Effector memory CD4-positive, alpha-beta T cell (primary cell): ENCODE data around the gene CDH4.

Experiments
- DNase-seq, 3 donors: peaks; one replicate each; pipeline ENCODE4 v3.0.0-alpha.2; 2020
- H3K27ac ChIP-seq: 2 replicates; pipeline ENCODE4 v1.7.0; 2013; ENCODE audit warnings: mild to moderate bottlenecking, low read length, moderate library complexity; ENCODE audit not compliant: insufficient read depth, poor library complexity, severe bottlenecking
- H3K27me3 ChIP-seq: replicated peaks from 2 replicates; pipeline ENCODE4 v1.7.0; 2013; ENCODE audit warnings: mild to moderate bottlenecking, low read length; ENCODE audit not compliant: insufficient read depth, control insufficient read depth, poor library complexity, severe bottlenecking
- H3K36me3 ChIP-seq: 2 replicates; pipeline ENCODE4 v1.7.0; 2013; ENCODE audit warnings: mild to moderate bottlenecking, low read length, moderate library complexity; ENCODE audit not compliant: control insufficient read depth, insufficient read depth
- H3K4me1 ChIP-seq: 2 replicates; pipeline ENCODE4 v1.7.0; 2013; ENCODE audit warnings: low read length, mild to moderate bottlenecking; ENCODE audit not compliant: control insufficient read depth, insufficient read depth, poor library complexity, severe bottlenecking
- H3K4me3 ChIP-seq: 2 replicates; pipeline ENCODE4 v1.7.0; 2013; ENCODE audit warnings: low read length, low read depth, mild to moderate bottlenecking; ENCODE audit not compliant: insufficient read depth, poor library complexity, severe bottlenecking
- H3K9me3 ChIP-seq: 2 replicates; pipeline ENCODE4 v1.7.0; 2013; ENCODE audit warnings: mild to moderate bottlenecking, low read length, moderate library complexity; ENCODE audit not compliant: control insufficient read depth

CDH4 gene

DNA sequence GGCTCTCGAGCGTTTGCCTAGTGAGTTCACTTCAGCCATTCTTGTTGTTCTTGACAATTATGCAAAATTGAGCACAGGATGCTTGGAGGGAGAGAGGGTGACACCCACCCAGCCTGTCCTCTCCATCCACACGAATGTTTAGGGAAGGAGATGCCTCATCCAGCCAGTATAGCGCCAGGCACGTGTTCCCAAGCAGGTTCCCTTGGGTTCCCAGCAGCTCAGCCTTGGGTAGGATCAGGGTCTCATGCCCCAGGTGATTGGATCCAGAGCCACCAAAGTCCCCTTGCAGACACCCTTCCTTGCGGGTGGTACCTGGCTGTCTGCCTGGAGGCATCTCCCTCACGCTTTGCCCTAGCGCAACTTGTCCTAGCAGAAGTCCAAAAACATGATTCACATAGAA, 394.9 kb downstream of the CDH4 start:
- H3K4me3 ChIP-seq = no peak overlapping the region
- no peaks in the 10 kb centered on the region for H3K4me1 ChIP-seq
- no peak for DNase-seq
- no peaks in the 10 kb centered on the region for H3K27me3 ChIP-seq
- H3K36me3 ChIP-seq = no peaks in the 10 kb centered on the region
- no peaks in the 10 kb centered on the region for H3K9me3 ChIP-seq
- no peak overlapping the region for H3K27ac ChIP-seq

DNA sequence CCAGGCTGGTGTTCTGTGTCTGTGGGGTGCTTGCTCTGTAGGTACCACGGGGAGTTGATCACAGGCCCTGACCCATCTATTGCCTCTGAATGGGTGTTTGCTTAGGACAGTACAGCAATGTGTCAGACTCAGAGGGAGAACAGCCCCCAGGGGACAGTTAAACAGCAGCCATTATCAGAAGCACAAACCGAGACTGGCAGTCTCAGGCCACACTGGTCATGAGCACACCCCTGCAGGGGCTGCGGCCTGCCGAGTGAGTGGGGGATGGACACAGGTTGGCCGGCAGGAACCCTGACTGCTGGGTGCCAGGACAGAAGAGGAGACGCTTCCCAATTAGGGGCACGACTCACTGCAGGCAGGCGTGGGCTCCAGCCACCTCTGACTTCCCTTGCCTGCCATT, 395.6 kb downstream of the CDH4 start:
- no peaks in the 10 kb centered on the region for H3K36me3 ChIP-seq
- no peaks in the 10 kb centered on the region for H3K27me3 ChIP-seq
- H3K9me3 ChIP-seq = no peaks in the 10 kb centered on the region
- no peak overlapping the region for H3K27ac ChIP-seq
- DNase-seq = no peak
- no peak overlapping the region for H3K4me3 ChIP-seq
- no peaks in the 10 kb centered on the region for H3K4me1 ChIP-seq

DNA sequence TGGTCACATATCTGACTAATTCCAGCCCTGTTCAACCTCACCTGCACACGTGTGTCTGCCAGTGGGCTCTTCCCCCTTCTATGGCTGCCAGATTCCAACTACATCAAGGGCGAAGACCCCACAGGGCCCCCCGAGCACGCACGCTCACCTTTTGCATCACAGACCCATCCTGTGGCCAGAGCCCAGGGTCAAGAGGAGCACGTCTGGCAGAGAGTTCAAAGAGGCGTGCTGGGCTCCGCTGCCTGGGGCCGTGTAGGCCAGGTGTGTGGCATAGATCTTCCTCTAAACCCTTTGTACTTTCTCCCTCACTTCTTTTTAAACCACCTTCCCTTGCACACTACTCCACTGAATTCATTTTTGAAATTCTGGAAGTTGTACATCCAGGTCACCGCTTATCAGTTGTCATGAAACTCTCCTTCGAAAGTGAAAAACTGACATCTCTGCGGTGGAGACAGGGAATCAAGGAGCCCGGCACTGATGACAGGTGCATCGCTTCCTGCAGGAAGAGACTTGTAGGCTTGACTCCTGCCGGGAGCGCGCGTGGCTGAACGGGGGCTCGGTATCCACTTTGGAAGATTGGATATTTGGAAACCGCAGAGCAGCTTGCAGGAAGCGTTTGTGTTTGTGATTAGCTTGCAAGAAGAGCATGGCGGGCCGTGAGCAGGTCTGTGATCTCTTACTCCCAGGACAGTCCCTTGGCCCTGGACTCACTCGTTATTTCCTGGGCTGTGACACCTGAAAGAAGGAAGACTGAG, 397.2 kb downstream of the CDH4 start:
- H3K36me3 ChIP-seq = no peaks in the 10 kb centered on the region
- DNase-seq = no peak
- no peak overlapping the region for H3K27ac ChIP-seq
- no peaks in the 10 kb centered on the region for H3K9me3 ChIP-seq
- H3K4me3 ChIP-seq = no peak overlapping the region
- no peaks in the 10 kb centered on the region for H3K27me3 ChIP-seq
- H3K4me1 ChIP-seq = no peaks in the 10 kb centered on the region

DNA sequence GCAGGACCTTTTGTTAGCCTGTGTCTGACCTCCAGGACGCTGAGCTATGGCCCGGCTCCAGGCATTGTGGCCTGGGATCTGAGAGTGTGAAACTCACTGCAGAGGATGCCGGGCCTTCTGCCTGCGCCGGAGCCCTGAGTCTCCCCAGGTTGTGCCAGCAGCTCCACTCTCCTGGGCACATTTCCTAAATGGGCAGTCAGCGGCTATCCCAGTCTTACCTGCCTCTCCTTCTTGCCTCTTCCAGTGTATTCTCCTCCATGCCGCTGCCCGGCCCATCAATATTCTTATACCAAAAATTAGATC, 397.8 kb downstream of the CDH4 start:
- no peak for DNase-seq
- no peaks in the 10 kb centered on the region for H3K27me3 ChIP-seq
- H3K4me3 ChIP-seq = no peak overlapping the region
- H3K36me3 ChIP-seq = no peaks in the 10 kb centered on the region
- no peaks in the 10 kb centered on the region for H3K9me3 ChIP-seq
- H3K4me1 ChIP-seq = no peaks in the 10 kb centered on the region
- no peak overlapping the region for H3K27ac ChIP-seq

DNA sequence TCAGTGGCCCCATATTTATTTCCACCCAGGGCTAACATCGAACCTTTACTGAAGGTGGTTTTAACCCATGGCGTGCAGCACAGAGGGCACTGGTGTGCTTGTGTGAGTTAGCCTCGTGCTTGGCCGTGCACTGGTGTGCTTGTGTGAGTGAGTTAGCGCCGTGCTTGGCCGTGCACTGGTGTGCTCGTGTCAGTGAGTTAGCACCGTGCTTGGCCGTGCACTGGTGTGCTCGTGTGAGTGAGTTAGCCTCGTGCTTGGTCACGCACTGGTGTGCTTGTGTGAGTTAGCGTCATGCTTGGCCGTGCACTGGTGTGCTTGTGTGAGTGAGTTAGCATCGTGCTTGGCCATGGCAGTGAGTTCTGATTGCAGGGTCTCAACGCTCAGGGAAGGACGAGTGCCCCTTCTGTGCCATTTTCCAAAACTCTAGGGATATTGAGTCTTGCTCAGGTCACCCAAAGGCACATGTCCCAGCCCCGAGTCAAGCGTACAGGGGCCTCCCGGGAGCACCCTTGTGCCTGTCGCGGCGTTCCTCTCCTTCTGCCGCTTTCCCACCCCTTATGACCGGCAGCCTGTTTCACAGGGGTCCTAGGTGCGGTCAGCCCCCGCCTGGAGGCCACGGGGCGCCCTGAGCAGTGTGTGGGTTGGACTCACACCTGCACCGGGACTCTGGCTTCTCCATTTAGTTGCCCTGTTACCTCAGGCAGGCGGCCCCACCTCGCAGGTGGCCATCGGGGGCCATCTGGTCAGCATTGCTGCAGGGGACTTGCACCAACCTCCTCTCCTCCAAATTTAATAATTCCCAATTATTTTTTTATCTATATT, 399.1 kb downstream of the CDH4 start:
- no peaks in the 10 kb centered on the region for H3K4me1 ChIP-seq
- no peak for DNase-seq
- H3K27ac ChIP-seq = no peak overlapping the region
- no peaks in the 10 kb centered on the region for H3K27me3 ChIP-seq
- H3K36me3 ChIP-seq = no peaks in the 10 kb centered on the region
- no peak overlapping the region for H3K4me3 ChIP-seq
- no peaks in the 10 kb centered on the region for H3K9me3 ChIP-seq

DNA sequence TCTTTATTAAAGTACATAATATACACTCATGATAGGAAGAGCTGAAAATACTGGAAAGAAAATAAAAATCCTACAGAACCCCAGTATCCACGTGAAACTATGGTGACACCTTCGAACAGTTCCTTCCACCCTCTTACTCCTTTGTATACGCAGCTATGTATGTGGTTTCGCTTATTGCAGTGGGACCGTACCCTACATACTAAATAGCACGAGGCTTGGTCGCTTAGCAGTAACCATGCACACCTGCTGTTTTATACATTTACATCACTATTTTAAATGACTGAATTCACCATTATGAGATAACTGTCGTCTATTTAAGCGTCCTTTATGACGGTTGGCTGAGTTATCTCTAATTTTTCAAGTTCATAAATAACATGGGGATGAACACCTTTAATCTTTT, 400.1 kb downstream of the CDH4 start:
- H3K27ac ChIP-seq = no peak overlapping the region
- no peaks in the 10 kb centered on the region for H3K4me1 ChIP-seq
- no peak for DNase-seq
- no peaks in the 10 kb centered on the region for H3K9me3 ChIP-seq
- H3K4me3 ChIP-seq = no peak overlapping the region
- H3K27me3 ChIP-seq = no peaks in the 10 kb centered on the region
- H3K36me3 ChIP-seq = no peaks in the 10 kb centered on the region

DNA sequence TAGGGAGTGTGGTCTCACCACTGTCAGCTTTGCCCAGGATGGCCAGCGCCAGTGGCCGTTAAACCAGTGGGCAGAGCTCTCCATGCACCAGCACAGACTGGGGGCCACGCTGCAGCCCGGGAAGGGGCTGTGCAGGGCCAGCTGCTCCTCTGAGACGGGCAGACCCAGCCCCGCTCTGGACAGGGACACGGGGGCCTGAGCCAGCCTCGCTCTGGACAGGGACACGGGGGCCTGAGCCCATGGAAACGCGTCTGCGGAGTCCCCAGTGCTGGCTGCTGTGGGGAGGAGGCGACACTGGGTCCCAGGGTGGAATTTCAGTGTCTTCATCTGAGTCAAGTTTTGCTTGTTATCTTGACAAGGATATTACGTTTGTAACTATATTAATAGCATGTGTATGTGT, 402.7 kb downstream of the CDH4 start:
- Histone ChIP-seq H3K36me3 (no peaks in the 10 kb centered on the region), H3K27ac (no peak overlapping the region), H3K27me3 (no peaks in the 10 kb centered on the region), H3K9me3 (no peaks in the 10 kb centered on the region), H3K4me1 (no peaks in the 10 kb centered on the region), H3K4me3 (no peak overlapping the region)
- no peak for DNase-seq

DNA sequence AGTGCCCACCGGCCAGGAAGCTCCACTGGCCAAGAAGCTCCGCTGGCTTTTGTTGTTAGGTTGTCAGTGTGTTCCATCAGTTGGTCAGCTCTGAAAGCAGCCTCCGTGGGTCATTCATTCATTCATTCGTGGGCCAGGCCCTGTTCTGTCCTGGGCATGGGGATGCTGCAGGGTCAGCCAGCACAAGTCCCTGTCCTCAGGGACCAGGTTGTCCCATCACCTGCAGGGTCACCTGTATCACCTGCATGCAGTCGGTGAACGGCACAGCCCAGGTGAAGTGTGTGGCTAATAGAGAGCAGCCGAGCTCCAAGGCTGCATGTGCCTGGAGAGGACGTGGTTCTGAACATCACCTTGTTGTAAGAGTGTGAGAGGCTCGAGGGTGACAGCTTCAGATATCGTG, 403.5 kb downstream of the CDH4 start:
- H3K27me3 ChIP-seq = no peaks in the 10 kb centered on the region
- H3K9me3 ChIP-seq = no peaks in the 10 kb centered on the region
- no peak overlapping the region for H3K4me3 ChIP-seq
- no peaks in the 10 kb centered on the region for H3K4me1 ChIP-seq
- H3K36me3 ChIP-seq = no peaks in the 10 kb centered on the region
- no peak for DNase-seq
- no peak overlapping the region for H3K27ac ChIP-seq

DNA sequence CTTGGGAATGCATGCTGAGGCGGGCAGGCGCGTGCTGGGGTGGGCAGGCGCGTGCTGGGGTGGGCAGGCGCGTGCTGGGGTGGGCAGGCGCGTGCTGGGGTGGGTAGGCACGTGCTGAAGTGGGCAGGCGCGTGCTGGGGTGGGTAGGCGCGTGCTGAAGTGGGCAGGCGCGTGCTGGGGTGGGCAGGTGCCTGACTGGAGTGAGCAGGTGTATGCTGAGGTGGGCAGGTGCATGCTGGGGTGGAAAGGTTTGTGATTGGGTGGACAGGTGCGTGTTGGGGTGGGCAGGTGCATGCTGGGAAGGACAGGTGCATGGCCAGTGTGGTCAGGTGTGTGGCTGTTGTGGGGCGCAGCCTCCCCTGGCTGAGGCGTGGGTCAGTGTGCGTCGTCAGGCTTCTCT, 404.1 kb downstream of the CDH4 start:
- H3K9me3 ChIP-seq = no peaks in the 10 kb centered on the region
- H3K4me3 ChIP-seq = no peak overlapping the region
- H3K4me1 ChIP-seq = no peaks in the 10 kb centered on the region
- H3K27me3 ChIP-seq = no peaks in the 10 kb centered on the region
- no peak overlapping the region for H3K27ac ChIP-seq
- H3K36me3 ChIP-seq = no peaks in the 10 kb centered on the region
- no peak for DNase-seq

DNA sequence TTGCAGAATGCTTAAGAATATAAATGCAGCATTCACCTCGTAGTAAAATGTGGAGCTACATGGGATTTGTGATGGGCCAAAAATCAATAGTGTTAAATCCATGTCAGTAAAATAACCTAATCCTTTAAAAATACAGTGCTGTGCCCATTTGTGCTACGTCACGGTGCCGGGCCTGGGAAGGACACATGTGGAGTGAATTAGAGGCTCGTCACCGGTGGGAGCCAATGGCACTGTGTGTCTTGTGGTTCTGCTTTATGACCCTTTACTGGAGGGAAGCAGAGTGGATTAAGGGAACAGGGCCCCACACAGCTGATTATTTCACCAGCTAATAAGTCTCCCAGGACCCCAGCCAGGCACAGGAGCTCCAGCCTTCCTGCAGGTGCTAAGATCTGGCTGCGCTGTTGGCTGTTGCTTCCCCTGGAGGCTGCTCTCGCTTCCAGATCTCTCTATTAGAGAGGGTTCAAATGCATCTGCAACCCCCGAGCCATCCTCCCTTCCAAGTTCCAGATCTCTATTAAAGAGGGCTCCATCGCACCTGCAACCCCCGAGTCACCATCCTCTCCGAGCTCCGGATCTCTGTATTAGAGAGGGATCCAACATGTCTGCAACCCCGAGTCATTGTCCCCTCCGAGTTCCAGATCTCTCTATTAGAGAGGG, 405.8 kb downstream of the CDH4 start:
- DNase-seq = no peak
- no peaks in the 10 kb centered on the region for H3K9me3 ChIP-seq
- no peaks in the 10 kb centered on the region for H3K36me3 ChIP-seq
- H3K27ac ChIP-seq = no peak overlapping the region
- H3K27me3 ChIP-seq = no peaks in the 10 kb centered on the region
- no peak overlapping the region for H3K4me3 ChIP-seq
- H3K4me1 ChIP-seq = no peaks in the 10 kb centered on the region
